Stimulated activated CD4-positive, alpha-beta T cell treated with anti-CD3 and anti-CD28 coated beads, Interleukin-2, amount 100 ng/mL, for 48 hours (primary cell): ENCODE data around the gene MTARC2.

Source experiments
- DNase-seq, 2 donors: peaks; one replicate each; pipeline ENCODE4 v3.0.0-alpha.2; 2020

Gene MTARC2

GRCh38 chr1:220804202-220804586, 56.1 kb downstream of the MTARC2 start:
- no peak for DNase-seq

- no peak for DNase-seq
Observed at GRCh38 chr1:220806408-220806807, 58.3 kb downstream of the MTARC2 start.

GRCh38 chr1:220807726-220808125, 59.6 kb downstream of the MTARC2 start:
- DNase-seq: no peak

- no peak for DNase-seq
Observed at GRCh38 chr1:220808345-220809186, 60.4 kb downstream of the MTARC2 start.

- DNase-seq: no peak
Observed at GRCh38 chr1:220809187-220809550, 61.0 kb downstream of the MTARC2 start.

GRCh38 chr1:220809704-220810103, 61.6 kb downstream of the MTARC2 start:
- DNase-seq: no peak

GRCh38 chr1:220810179-220810653, 62.1 kb downstream of the MTARC2 start:
- DNase-seq: peak; percentile 44 to 63

GRCh38 chr1:220810963-220811362, 62.8 kb downstream of the MTARC2 start:
- no peak for DNase-seq

GRCh38 chr1:220811695-220812094, 63.6 kb downstream of the MTARC2 start:
- DNase-seq: no peak

- DNase-seq: no peak
Observed at GRCh38 chr1:220812308-220812707, 64.2 kb downstream of the MTARC2 start.

GRCh38 chr1:220813013-220813412, 64.9 kb downstream of the MTARC2 start:
- no peak for DNase-seq

- DNase-seq: no peak
Observed at GRCh38 chr1:220815409-220815808, 67.3 kb downstream of the MTARC2 start.

GRCh38 chr1:220817907-220818306, 69.8 kb downstream of the MTARC2 start:
- DNase-seq: no peak

GRCh38 chr1:220818421-220819173, 70.5 kb downstream of the MTARC2 start:
- no peak for DNase-seq

GRCh38 chr1:220819467-220820026, 71.4 kb downstream of the MTARC2 start:
- DNase-seq: no peak

- DNase-seq: no peak
Observed at GRCh38 chr1:220824031-220824989, 76.2 kb downstream of the MTARC2 start.

- DNase-seq: no peak
Observed at GRCh38 chr1:220825819-220826551, 77.9 kb downstream of the MTARC2 start.

- DNase-seq: no peak
Observed at GRCh38 chr1:220826729-220827128, 78.6 kb downstream of the MTARC2 start.

- no peak for DNase-seq
Observed at GRCh38 chr1:220827445-220828178, 79.5 kb downstream of the MTARC2 start.

- DNase-seq: no peak
Observed at GRCh38 chr1:220828179-220828490, 80.0 kb downstream of the MTARC2 start.

GRCh38 chr1:220828950-220829586, 80.9 kb downstream of the MTARC2 start:
- no peak for DNase-seq
